ENCODE results near the gene CAMK2G.

CAMK2G gene

DNA sequence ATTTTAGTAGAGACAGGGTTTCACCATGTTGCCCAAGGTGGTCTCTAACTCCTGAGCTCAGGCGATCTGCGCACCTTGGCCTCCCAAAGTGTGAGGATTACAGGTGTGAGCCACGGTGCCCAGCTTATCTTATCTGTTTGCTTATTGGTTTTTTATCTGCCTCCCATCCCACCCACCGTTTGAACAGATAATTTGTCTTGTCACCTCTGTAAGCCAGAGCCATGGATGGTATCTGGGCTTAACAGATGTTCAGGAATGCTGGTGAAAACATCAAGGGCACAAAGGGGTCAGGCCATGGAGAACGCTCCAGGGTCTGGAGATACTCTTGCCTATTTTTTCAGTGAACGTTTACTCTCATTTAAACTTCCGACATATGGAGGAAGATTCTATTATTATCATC is 51.0 kb downstream of the CAMK2G start:
- no peak overlapping the region for H3K4me3 Mint-ChIP-seq
- H3K27me3 Mint-ChIP-seq = no peaks in the 10 kb centered on the region
- H3K4me1 Mint-ChIP-seq = no peaks in the 10 kb centered on the region
- H3K36me3 Mint-ChIP-seq = no peaks in the 10 kb centered on the region
- H3K27ac Mint-ChIP-seq = no peak overlapping the region
- H3K9me3 Mint-ChIP-seq = no peaks in the 10 kb centered on the region

DNA sequence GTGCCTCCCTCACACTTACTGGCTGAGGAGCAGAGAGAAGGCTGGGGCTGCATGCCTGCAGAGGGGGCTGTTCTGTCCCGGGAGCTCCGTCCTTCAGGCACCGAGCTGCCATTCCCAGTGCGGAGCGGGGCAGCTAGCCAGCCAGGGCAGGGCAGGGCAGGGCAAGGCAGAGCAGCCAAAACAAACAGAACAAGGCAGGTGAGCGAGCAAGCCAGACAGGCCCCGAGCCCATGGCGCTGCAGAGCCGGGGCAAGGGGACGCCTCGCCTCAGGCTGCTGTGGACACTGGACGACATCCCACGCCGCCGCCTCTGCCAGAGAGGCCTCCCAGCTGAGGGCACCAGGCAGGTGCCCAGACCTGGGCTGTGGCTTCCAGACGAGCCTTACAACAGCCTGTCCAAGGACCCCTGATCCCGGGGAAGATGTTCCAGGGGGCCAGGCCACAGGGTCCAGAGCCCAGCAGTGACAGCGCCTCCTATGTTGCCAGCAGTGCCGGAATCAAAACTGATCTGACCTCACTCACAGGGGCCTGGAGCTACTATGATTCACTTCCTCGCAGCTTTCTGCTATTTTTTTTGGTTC is 54.8 kb downstream of the CAMK2G start:
- no peaks in the 10 kb centered on the region for H3K4me1 Mint-ChIP-seq
- no peaks in the 10 kb centered on the region for H3K9me3 Mint-ChIP-seq
- no peaks in the 10 kb centered on the region for H3K36me3 Mint-ChIP-seq
- H3K27ac Mint-ChIP-seq = no peak overlapping the region
- H3K27me3 Mint-ChIP-seq = no peaks in the 10 kb centered on the region
- H3K4me3 Mint-ChIP-seq = no peak overlapping the region

- Mint-ChIP-seq H3K27ac (no peak overlapping the region), H3K27me3 (no peaks in the 10 kb centered on the region), H3K36me3 (no peaks in the 10 kb centered on the region), H3K9me3 (no peaks in the 10 kb centered on the region), H3K4me1 (no peaks in the 10 kb centered on the region), H3K4me3 (no peak overlapping the region)
Measured at GRCh38 chr10:73819081-73819480, 55.3 kb downstream of the CAMK2G start.

DNA sequence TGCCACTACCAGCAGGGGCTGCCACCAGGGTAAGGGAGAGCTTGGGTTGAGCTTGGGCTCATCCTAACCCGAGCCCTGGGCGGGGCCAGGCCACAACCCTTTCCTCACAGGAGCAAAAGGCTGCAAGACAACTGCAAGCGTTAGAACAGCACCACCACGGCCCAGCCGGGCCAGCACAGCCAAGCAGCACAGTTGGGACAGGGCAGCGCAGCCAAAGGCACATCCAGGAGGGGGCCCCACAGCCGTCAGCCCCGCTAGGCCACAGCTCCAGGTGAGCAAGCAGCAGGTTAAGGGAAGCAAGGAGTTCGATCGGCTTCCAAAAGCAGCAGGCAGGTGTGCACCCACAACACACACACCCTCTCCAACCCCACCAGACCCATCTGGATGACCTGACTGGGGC is 56.0 kb downstream of the CAMK2G start:
- Mint-ChIP-seq H3K4me1 (no peaks in the 10 kb centered on the region), H3K27ac (no peak overlapping the region), H3K9me3 (no peaks in the 10 kb centered on the region), H3K36me3 (peaks cover 4% of the 10 kb centered on the region), H3K4me3 (no peak overlapping the region), H3K27me3 (no peaks in the 10 kb centered on the region)

DNA sequence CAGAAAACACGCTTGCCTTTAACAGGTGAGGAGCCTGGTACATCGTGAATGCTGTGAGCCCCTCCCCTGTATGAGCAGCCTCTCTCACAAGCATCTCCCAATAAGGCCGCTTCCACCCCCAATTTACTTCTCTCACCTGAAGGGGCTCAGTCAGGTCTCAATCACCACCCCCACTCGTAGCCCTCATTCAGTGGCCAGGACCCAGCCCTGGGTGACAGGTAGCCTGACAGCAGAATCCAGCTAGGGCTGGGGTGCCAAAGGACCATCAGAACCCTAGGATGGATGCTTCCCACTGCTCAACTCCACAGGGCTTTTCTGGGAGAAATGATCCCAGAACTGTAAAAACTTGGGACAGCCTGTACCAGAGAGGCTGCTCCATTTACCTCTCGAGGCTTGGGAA is 56.5 kb downstream of the CAMK2G start:
- peaks cover 8% of the 10 kb centered on the region for H3K36me3 Mint-ChIP-seq
- no peak overlapping the region for H3K27ac Mint-ChIP-seq
- no peak overlapping the region for H3K4me3 Mint-ChIP-seq
- no peaks in the 10 kb centered on the region for H3K27me3 Mint-ChIP-seq
- no peaks in the 10 kb centered on the region for H3K9me3 Mint-ChIP-seq
- H3K4me1 Mint-ChIP-seq = no peaks in the 10 kb centered on the region

- peaks cover 8% of the 10 kb centered on the region for H3K36me3 Mint-ChIP-seq
- H3K4me3 Mint-ChIP-seq = no peak overlapping the region
- no peaks in the 10 kb centered on the region for H3K27me3 Mint-ChIP-seq
- no peak overlapping the region for H3K27ac Mint-ChIP-seq
- no peaks in the 10 kb centered on the region for H3K9me3 Mint-ChIP-seq
- H3K4me1 Mint-ChIP-seq = no peaks in the 10 kb centered on the region
Measured at GRCh38 chr10:73816917-73817729, 57.2 kb downstream of the CAMK2G start.

GRCh38 chr10:73815719-73816030 is 58.7 kb downstream of the CAMK2G start:
- no peaks in the 10 kb centered on the region for H3K27me3 Mint-ChIP-seq
- H3K36me3 Mint-ChIP-seq = peaks cover 8% of the 10 kb centered on the region
- no peaks in the 10 kb centered on the region for H3K9me3 Mint-ChIP-seq
- no peak overlapping the region for H3K4me3 Mint-ChIP-seq
- H3K27ac Mint-ChIP-seq = peak overlapping the region; percentile 73
- H3K4me1 Mint-ChIP-seq = no peaks in the 10 kb centered on the region

- Mint-ChIP-seq H3K27me3 (no peaks in the 10 kb centered on the region), H3K27ac (no peak overlapping the region), H3K36me3 (peaks cover 10% of the 10 kb centered on the region), H3K4me1 (peaks cover 6% of the 10 kb centered on the region), H3K4me3 (no peak overlapping the region), H3K9me3 (no peaks in the 10 kb centered on the region)
Measured at GRCh38 chr10:73814896-73815718, 59.2 kb downstream of the CAMK2G start.

- Mint-ChIP-seq H3K27me3 (no peaks in the 10 kb centered on the region), H3K4me3 (no peak overlapping the region), H3K4me1 (peaks cover 13% of the 10 kb centered on the region), H3K36me3 (peaks cover 10% of the 10 kb centered on the region), H3K9me3 (no peaks in the 10 kb centered on the region), H3K27ac (no peak overlapping the region)
Measured at GRCh38 chr10:73814276-73814895, 60.0 kb downstream of the CAMK2G start.

- no peaks in the 10 kb centered on the region for H3K27me3 Mint-ChIP-seq
- H3K27ac Mint-ChIP-seq = peak overlapping the region; percentile 17
- no peaks in the 10 kb centered on the region for H3K9me3 Mint-ChIP-seq
- no peak overlapping the region for H3K4me3 Mint-ChIP-seq
- H3K36me3 Mint-ChIP-seq = peaks cover 12% of the 10 kb centered on the region
- H3K4me1 Mint-ChIP-seq = peaks cover 23% of the 10 kb centered on the region
Measured at GRCh38 chr10:73813333-73813732, 61.0 kb downstream of the CAMK2G start.

GRCh38 chr10:73812657-73813056 is 61.7 kb downstream of the CAMK2G start:
- no peaks in the 10 kb centered on the region for H3K27me3 Mint-ChIP-seq
- H3K9me3 Mint-ChIP-seq = no peaks in the 10 kb centered on the region
- H3K4me1 Mint-ChIP-seq = peaks cover 28% of the 10 kb centered on the region
- peak overlapping the region; percentile 85 for H3K27ac Mint-ChIP-seq
- peak overlapping the region; percentile 43 for H3K4me3 Mint-ChIP-seq
- H3K36me3 Mint-ChIP-seq = peaks cover 12% of the 10 kb centered on the region

- Mint-ChIP-seq H3K4me3 (peak overlapping the region; percentile 93), H3K27me3 (no peaks in the 10 kb centered on the region), H3K36me3 (peaks cover 18% of the 10 kb centered on the region), H3K9me3 (no peaks in the 10 kb centered on the region), H3K27ac (peak overlapping the region; percentile 96), H3K4me1 (peaks cover 46% of the 10 kb centered on the region)
Measured at GRCh38 chr10:73810735-73811465, 63.5 kb downstream of the CAMK2G start.

- H3K27me3 Mint-ChIP-seq = no peaks in the 10 kb centered on the region
- H3K27ac Mint-ChIP-seq = peak overlapping the region; percentile 96
- no peaks in the 10 kb centered on the region for H3K9me3 Mint-ChIP-seq
- H3K4me3 Mint-ChIP-seq = peak overlapping the region; percentile 93
- peaks cover 52% of the 10 kb centered on the region for H3K4me1 Mint-ChIP-seq
- peaks cover 18% of the 10 kb centered on the region for H3K36me3 Mint-ChIP-seq
Measured at GRCh38 chr10:73810358-73810734, 64.0 kb downstream of the CAMK2G start.

- Mint-ChIP-seq H3K36me3 (peaks cover 18% of the 10 kb centered on the region), H3K27ac (peak overlapping the region; percentile 87), H3K4me3 (peak overlapping the region; percentile 93), H3K27me3 (no peaks in the 10 kb centered on the region), H3K9me3 (no peaks in the 10 kb centered on the region), H3K4me1 (peaks cover 52% of the 10 kb centered on the region)
Measured at GRCh38 chr10:73809061-73809818, 65.1 kb downstream of the CAMK2G start.
